Stimulated activated CD8-positive, alpha-beta memory T cell treated with anti-CD3 and anti-CD28 coated beads, Interleukin-4, amount 100 ng/mL, for 48 hours (primary cell): ENCODE data around the gene FAM151A.

Source experiments
- DNase-seq: peaks from one replicate; pipeline ENCODE4 v3.0.0-alpha.2; 2020

Gene FAM151A

GRCh38 chr1:54623216-54624007 lies at the start of gene FAM151A:
TSS of gene FAM151A (minus strand) at chr1:54623525. CDS start at chr1:54623395, 130 bp downstream.
- DNase-seq, result no peak

- DNase-seq, result peak; percentile 87
These were observed 48.8 kb upstream of the FAM151A start for GRCh38 chr1:54671985-54672608.

GRCh38 chr1:54668567-54668966 lies 45.2 kb upstream of the FAM151A start:
- no peak for DNase-seq

GRCh38 chr1:54667797-54668196 lies 44.5 kb upstream of the FAM151A start:
- DNase-seq, result no peak

GRCh38 chr1:54666333-54666732 lies 43.0 kb upstream of the FAM151A start:
- DNase-seq, result no peak

GRCh38 chr1:54665852-54666251 lies 42.5 kb upstream of the FAM151A start:
- DNase-seq, result no peak

GRCh38 chr1:54664364-54664763 lies 41.0 kb upstream of the FAM151A start:
- no peak for DNase-seq

GRCh38 chr1:54663725-54664124 lies 40.4 kb upstream of the FAM151A start:
- DNase-seq, result no peak

- DNase-seq, result no peak
These were observed 35.0 kb upstream of the FAM151A start for GRCh38 chr1:54658164-54658913.

GRCh38 chr1:54653036-54653435 lies 29.7 kb upstream of the FAM151A start:
- DNase-seq, result no peak

GRCh38 chr1:54652168-54652567 lies 28.8 kb upstream of the FAM151A start:
- DNase-seq, result no peak

GRCh38 chr1:54651608-54652007 lies 28.3 kb upstream of the FAM151A start:
- DNase-seq, result no peak

- no peak for DNase-seq
These were observed 27.1 kb upstream of the FAM151A start for GRCh38 chr1:54650417-54650816.

GRCh38 chr1:54649921-54650320 lies 26.6 kb upstream of the FAM151A start:
- DNase-seq, result no peak

- no peak for DNase-seq
These were observed 26.0 kb upstream of the FAM151A start for GRCh38 chr1:54649130-54649898.

- DNase-seq, result no peak
These were observed 22.7 kb upstream of the FAM151A start for GRCh38 chr1:54645806-54646676.

GRCh38 chr1:54643736-54644135 lies 20.4 kb upstream of the FAM151A start:
- DNase-seq, result no peak

GRCh38 chr1:54640863-54641836 lies 17.8 kb upstream of the FAM151A start, which contains the start of gene MROH7:
TSS of gene MROH7 (plus strand) at chr1:54641786. CDS start at chr1:54652927, 11,141 bp downstream.
- DNase-seq, result no peak

GRCh38 chr1:54640361-54640760 lies 17.0 kb upstream of the FAM151A start:
- no peak for DNase-seq
